CD4-positive, CD25-positive, alpha-beta regulatory T cell (primary cell): ENCODE results near the gene KCNJ15. TPM values are rescaled to one million over a fixed set of nuclear protein-coding genes. Genes with fewer than 3 reads are reported as not detected.

Experiments used
- ATAC-seq, 2 donors: fragments of 150-1000 bp; cut with Tn5 transposase; one replicate each; pipeline ENCODE4 v1.10.0; 2021; ENCODE audit warnings: low read depth in 2 of 2, moderate number of reproducible peaks in 2 of 2, moderate library complexity in 1 of 2
- DNase-seq, 3 donors: peaks; one replicate each; pipeline versions ENCODE4 v3.0.0 to v3.0.0-alpha.2; 2012 to 2022; ENCODE audit warnings: mixed read lengths in 1 of 3
- H3K27ac ChIP-seq: one replicate; pipeline ENCODE4 v1.7.0; 2013; ENCODE audit warnings: mild to moderate bottlenecking, low read length; ENCODE audit not compliant: insufficient read depth, poor library complexity, severe bottlenecking
- H3K27me3 ChIP-seq: one replicate; pipeline ENCODE4 v1.7.0; 2013; ENCODE audit warnings: low read length; ENCODE audit not compliant: control insufficient read depth, insufficient read depth
- H3K36me3 ChIP-seq: one replicate; pipeline ENCODE4 v1.7.0; 2013; ENCODE audit warnings: mild to moderate bottlenecking, low read length, moderate library complexity; ENCODE audit not compliant: control insufficient read depth, insufficient read depth
- H3K4me1 ChIP-seq: 2 replicates; pipeline ENCODE4 v1.7.0; 2013; ENCODE audit warnings: mild to moderate bottlenecking, low read length; ENCODE audit not compliant: insufficient read depth, control insufficient read depth, poor library complexity, severe bottlenecking
- H3K4me3 ChIP-seq: one replicate; pipeline ENCODE4 v1.7.0; 2013; ENCODE audit warnings: low read depth, mild to moderate bottlenecking, low read length, moderate library complexity
- H3K9me3 ChIP-seq, 2 experiments: 1 replicate in 1 of 2; 2 replicates in 1 of 2; pipeline ENCODE4 v1.7.0; 2013; ENCODE audit warnings: low read length in 2 of 2, mild to moderate bottlenecking in 1 of 2, moderate library complexity in 1 of 2; ENCODE audit not compliant: control insufficient read depth in 2 of 2
- H3K27ac Mint-ChIP-seq, 3 donors: one replicate each; pipeline ENCODE4 v1.8.0; 2020 to 2022; ENCODE audit warnings: mild to moderate bottlenecking in 3 of 3, mixed read lengths in 3 of 3, moderate library complexity in 2 of 3
- H3K27me3 Mint-ChIP-seq: one replicate; pipeline ENCODE4 v1.8.0; 2022; ENCODE audit warnings: mild to moderate bottlenecking, mixed read lengths
- H3K36me3 Mint-ChIP-seq: one replicate; pipeline ENCODE4 v1.8.0; 2020; ENCODE audit warnings: mixed read lengths
- H3K4me1 Mint-ChIP-seq, 4 donors: one replicate each; pipeline ENCODE4 v1.8.0; 2020 to 2022; ENCODE audit warnings: mixed read lengths in 4 of 4, mild to moderate bottlenecking in 1 of 4
- H3K4me3 Mint-ChIP-seq, 4 donors: one replicate each; pipeline ENCODE4 v1.8.0; 2020 to 2022; ENCODE audit warnings: mild to moderate bottlenecking in 4 of 4, mixed read lengths in 4 of 4, moderate library complexity in 3 of 4
- H3K9me3 Mint-ChIP-seq, 7 donors: one replicate each; pipeline ENCODE4 v1.8.0; 2020 to 2022; ENCODE audit warnings: mixed read lengths in 7 of 7, mild to moderate bottlenecking in 3 of 7, moderate library complexity in 2 of 7
- polyA plus RNA-seq, 4 donors: library from polyadenylated mRNA; unstranded; fragments of 300-500 nt; fragmentation: Illumina TruSeq; gene quantifications; one replicate each; pipeline ENCODE4 v1.2.3, GENCODE V29; 2021
- total RNA-seq: library from RNA; stranded (reverse); gene quantifications from one replicate; pipeline ENCODE4 v1.2.3, GENCODE V29; 2022

Gene KCNJ15
- total and polyA plus RNA-seq, 5 donors from 2014 or later = 0.10 TPM; not detected in 4

- Mint-ChIP-seq H3K4me3 (no peak overlapping the region), H3K27ac (no peak overlapping the region), H3K9me3 (peaks cover 0 to 5% (median 0%) of the 10 kb centered on the region in 7 donors), H3K36me3 (no peaks in the 10 kb centered on the region), H3K4me1 (no peaks in the 10 kb centered on the region), H3K27me3 (no peaks in the 10 kb centered on the region)
- Histone ChIP-seq H3K4me3 (no peak overlapping the region), H3K4me1 (no peaks in the 10 kb centered on the region), H3K27me3 (no peaks in the 10 kb centered on the region), H3K36me3 (no peaks in the 10 kb centered on the region), H3K27ac (no peak overlapping the region), H3K9me3 (no peaks in the 10 kb centered on the region)
- no peak for DNase-seq
- no peak for ATAC-seq
These were observed 76.8 kb downstream of the KCNJ15 start for GRCh38 chr21:38333301-38334272.

DNA sequence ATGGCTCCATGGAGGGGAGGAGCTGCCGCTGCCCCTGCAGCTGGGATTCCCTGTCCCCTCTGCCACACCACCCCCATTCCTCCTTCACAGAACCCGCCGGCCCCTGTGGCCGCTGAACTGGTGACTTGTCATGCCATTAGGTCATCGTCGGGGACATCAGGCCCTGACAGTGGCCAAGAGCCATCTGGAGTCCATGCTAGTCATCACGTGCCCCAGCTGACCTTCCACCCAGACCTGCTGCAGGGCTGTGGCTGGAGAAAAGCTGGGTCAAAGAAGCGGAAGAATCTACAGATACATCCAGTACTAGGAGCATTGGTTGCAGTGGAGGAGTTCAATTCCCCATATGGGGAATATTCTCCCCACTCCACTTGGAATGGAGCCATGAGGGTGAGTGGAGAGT, 78.1 kb downstream of the KCNJ15 start:
- Mint-ChIP-seq H3K27ac (no peak overlapping the region), H3K36me3 (no peaks in the 10 kb centered on the region), H3K4me3 (no peak overlapping the region), H3K4me1 (no peaks in the 10 kb centered on the region), H3K27me3 (no peaks in the 10 kb centered on the region), H3K9me3 (peaks cover 0 to 5% (median 0%) of the 10 kb centered on the region in 7 donors)
- Histone ChIP-seq H3K36me3 (no peaks in the 10 kb centered on the region), H3K27ac (no peak overlapping the region), H3K4me1 (no peaks in the 10 kb centered on the region), H3K27me3 (no peaks in the 10 kb centered on the region), H3K4me3 (no peak overlapping the region), H3K9me3 (no peaks in the 10 kb centered on the region)
- DNase-seq = no peak
- ATAC-seq = no peak

DNA sequence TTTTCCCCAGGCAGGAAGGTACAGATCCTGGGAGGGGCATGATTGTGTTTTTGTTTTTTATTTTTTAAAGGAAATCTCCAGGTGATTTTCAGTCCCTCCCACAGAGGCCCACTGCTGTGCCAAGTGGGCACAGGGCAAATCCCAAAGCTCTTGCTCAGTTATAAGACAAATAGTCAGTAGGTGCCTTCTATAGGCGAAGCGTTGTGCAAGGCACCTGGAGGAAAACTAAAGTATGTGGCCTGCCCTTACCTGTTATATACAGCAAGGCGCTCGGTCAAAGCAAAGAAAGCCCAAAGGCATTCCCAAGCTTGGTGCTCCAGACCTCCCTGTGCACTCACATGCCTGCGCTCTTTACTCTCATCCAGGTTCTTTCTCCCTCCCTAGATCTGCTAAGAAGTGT, 81.0 kb downstream of the KCNJ15 start:
- H3K4me3 ChIP-seq = no peak overlapping the region
- no peaks in the 10 kb centered on the region for H3K36me3 ChIP-seq
- H3K4me1 Mint-ChIP-seq = no peaks in the 10 kb centered on the region
- no peak overlapping the region for H3K27ac Mint-ChIP-seq
- H3K27me3 ChIP-seq = no peaks in the 10 kb centered on the region
- H3K9me3 Mint-ChIP-seq = peaks cover 0 to 4% (median 0%) of the 10 kb centered on the region in 7 donors
- ATAC-seq (no peak), DNase-seq (no peak)
- no peaks in the 10 kb centered on the region for H3K36me3 Mint-ChIP-seq
- no peaks in the 10 kb centered on the region for H3K9me3 ChIP-seq
- no peak overlapping the region for H3K27ac ChIP-seq
- no peaks in the 10 kb centered on the region for H3K4me1 ChIP-seq
- H3K4me3 Mint-ChIP-seq = no peak overlapping the region
- no peaks in the 10 kb centered on the region for H3K27me3 Mint-ChIP-seq

- no peaks in the 10 kb centered on the region for H3K36me3 ChIP-seq
- Mint-ChIP-seq H3K27ac (no peak overlapping the region), H3K36me3 (no peaks in the 10 kb centered on the region), H3K27me3 (no peaks in the 10 kb centered on the region), H3K4me3 (no peak overlapping the region), H3K4me1 (no peaks in the 10 kb centered on the region), H3K9me3 (peaks cover 0 to 4% (median 0%) of the 10 kb centered on the region in 7 donors)
- DNase-seq = no peak
- H3K9me3 ChIP-seq = no peaks in the 10 kb centered on the region
- H3K27me3 ChIP-seq = no peaks in the 10 kb centered on the region
- H3K4me3 ChIP-seq = no peak overlapping the region
- ATAC-seq = no peak
- no peak overlapping the region for H3K27ac ChIP-seq
- H3K4me1 ChIP-seq = no peaks in the 10 kb centered on the region
These were observed 83.3 kb downstream of the KCNJ15 start for GRCh38 chr21:38340131-38340530.

DNA sequence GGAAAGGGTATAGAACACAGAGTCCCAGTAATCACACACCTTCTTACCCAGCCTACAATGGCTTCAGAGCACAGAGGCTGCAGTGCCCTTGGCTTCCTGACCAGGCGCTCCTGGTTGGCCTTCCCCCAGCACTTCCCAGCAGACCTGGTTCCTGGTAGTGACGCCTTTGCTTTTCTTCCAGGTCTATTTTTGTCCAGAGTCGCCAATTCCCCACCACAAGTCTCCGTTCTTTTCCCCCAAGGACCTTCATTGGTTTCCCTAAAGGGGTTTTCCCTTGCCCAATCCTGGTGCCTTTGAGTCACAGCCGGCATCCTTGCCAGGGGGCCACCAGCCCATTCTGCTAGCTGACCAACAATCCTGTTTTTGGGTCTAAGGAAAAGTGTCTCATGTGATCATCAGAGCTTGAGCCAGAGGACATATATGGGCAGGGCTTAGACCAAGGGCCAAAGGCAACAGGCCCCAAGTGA, 84.8 kb downstream of the KCNJ15 start:
- DNase-seq = no peak
- Histone ChIP-seq H3K36me3 (no peaks in the 10 kb centered on the region), H3K9me3 (no peaks in the 10 kb centered on the region), H3K27ac (no peak overlapping the region), H3K27me3 (no peaks in the 10 kb centered on the region), H3K4me3 (no peak overlapping the region), H3K4me1 (no peaks in the 10 kb centered on the region)
- H3K27ac Mint-ChIP-seq = no peak overlapping the region
- peaks cover 0 to 4% (median 0%) of the 10 kb centered on the region in 7 donors for H3K9me3 Mint-ChIP-seq
- H3K36me3 Mint-ChIP-seq = no peaks in the 10 kb centered on the region
- no peak overlapping the region for H3K4me3 Mint-ChIP-seq
- no peaks in the 10 kb centered on the region for H3K27me3 Mint-ChIP-seq
- no peaks in the 10 kb centered on the region for H3K4me1 Mint-ChIP-seq
- ATAC-seq = no peak

GRCh38 chr21:38342739-38343138, 85.9 kb downstream of the KCNJ15 start:
- Mint-ChIP-seq H3K27ac (no peak overlapping the region), H3K9me3 (peaks cover 0 to 2% (median 0%) of the 10 kb centered on the region in 7 donors), H3K4me3 (no peak overlapping the region), H3K4me1 (no peaks in the 10 kb centered on the region), H3K27me3 (no peaks in the 10 kb centered on the region), H3K36me3 (no peaks in the 10 kb centered on the region)
- DNase-seq (no peak), ATAC-seq (no peak)
- Histone ChIP-seq H3K9me3 (no peaks in the 10 kb centered on the region), H3K36me3 (no peaks in the 10 kb centered on the region), H3K27ac (no peak overlapping the region), H3K4me3 (no peak overlapping the region), H3K4me1 (no peaks in the 10 kb centered on the region), H3K27me3 (no peaks in the 10 kb centered on the region)

- H3K36me3 Mint-ChIP-seq = no peaks in the 10 kb centered on the region
- H3K27ac Mint-ChIP-seq = no peak overlapping the region
- H3K36me3 ChIP-seq = no peaks in the 10 kb centered on the region
- H3K27ac ChIP-seq = no peak overlapping the region
- ATAC-seq (no peak), DNase-seq (no peak)
- no peaks in the 10 kb centered on the region for H3K27me3 Mint-ChIP-seq
- no peaks in the 10 kb centered on the region for H3K4me1 Mint-ChIP-seq
- H3K27me3 ChIP-seq = no peaks in the 10 kb centered on the region
- peaks cover 0 to 3% (median 0%) of the 10 kb centered on the region in 7 donors for H3K9me3 Mint-ChIP-seq
- no peak overlapping the region for H3K4me3 Mint-ChIP-seq
- no peaks in the 10 kb centered on the region for H3K4me1 ChIP-seq
- H3K9me3 ChIP-seq = no peaks in the 10 kb centered on the region
- H3K4me3 ChIP-seq = no peak overlapping the region
These were observed 86.9 kb downstream of the KCNJ15 start for GRCh38 chr21:38343691-38344090.

DNA sequence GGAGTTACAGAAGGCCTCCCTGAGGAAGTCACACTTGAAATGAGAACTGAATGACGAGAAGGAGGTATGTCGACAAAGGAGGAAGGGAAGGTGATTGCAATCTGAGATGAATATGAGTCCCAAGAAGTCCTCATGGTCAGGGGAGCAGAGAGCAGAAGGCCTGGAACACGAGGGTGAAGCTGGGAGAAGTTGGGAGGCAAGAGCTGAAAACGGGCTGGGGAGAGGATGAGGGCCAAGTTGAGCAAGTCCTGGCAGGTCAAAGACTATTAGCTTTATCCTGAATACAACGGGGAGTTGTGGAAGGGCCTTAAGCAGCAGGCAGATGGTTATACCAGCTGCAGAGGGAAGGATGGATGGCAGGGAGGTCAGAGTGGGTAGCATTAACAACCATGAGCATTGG, 89.5 kb downstream of the KCNJ15 start:
- Histone ChIP-seq H3K36me3 (no peaks in the 10 kb centered on the region), H3K27ac (no peak overlapping the region), H3K27me3 (no peaks in the 10 kb centered on the region), H3K4me3 (no peak overlapping the region), H3K9me3 (no peaks in the 10 kb centered on the region), H3K4me1 (no peaks in the 10 kb centered on the region)
- peaks cover 0 to 2% (median 0%) of the 10 kb centered on the region in 7 donors for H3K9me3 Mint-ChIP-seq
- H3K4me3 Mint-ChIP-seq = no peak overlapping the region
- DNase-seq = no peak
- ATAC-seq = no peak
- H3K4me1 Mint-ChIP-seq = no peaks in the 10 kb centered on the region
- no peaks in the 10 kb centered on the region for H3K27me3 Mint-ChIP-seq
- no peaks in the 10 kb centered on the region for H3K36me3 Mint-ChIP-seq
- no peak overlapping the region for H3K27ac Mint-ChIP-seq
